H1 (cell line): ENCODE data around the gene NUP210L. TPM values are rescaled to one million over a fixed set of nuclear protein-coding genes. Genes with fewer than 3 reads are reported as not detected.

Experiments
- CTCF ChIA-PET: fragments of 300-600 bp; sonication (Branson Sonifier 250); formaldehyde crosslinking; loops from one replicate; lab custom pipeline; 2021; ENCODE audit not compliant: partially characterized antibody; lab: Charles Lee
- POLR2A ChIA-PET: fragments of 300-600 bp; sonication (Branson Sonifier 250); formaldehyde crosslinking; loops from one replicate; lab custom pipeline; 2021; ENCODE audit warnings: inconsistent platforms; ENCODE audit not compliant: partially characterized antibody; lab: Charles Lee
- DNase-seq, 2 experiments: peaks; one replicate each; pipeline versions ENCODE4 v3.0.0 to v3.0.0-alpha.2; 2010 to 2022; ENCODE audit warnings: low spot score in 2 of 2, low read depth in 1 of 2, mixed read lengths in 1 of 2
- FAIRE-seq: peaks from 2 replicates; lab custom pipeline; 2011; peaks lifted over from hg19 to GRCh38; lab: Jason Lieb, UNC
- H2AFZ ChIP-seq: 2 replicates; pipeline ENCODE4 v1.8.1; 2012; ENCODE audit warnings: low read length, inconsistent platforms
- H2AK5ac ChIP-seq: 2 replicates; pipeline ENCODE4 v1.6.1; 2013; ENCODE audit warnings: low read depth, low read length
- H2BK120ac ChIP-seq: replicated peaks from 2 replicates; pipeline ENCODE3; 2013; ENCODE audit warnings: low read depth, low read length, inconsistent platforms
- H2BK12ac ChIP-seq: 2 replicates; pipeline ENCODE4 v1.6.1; 2013; ENCODE audit warnings: low read depth, low read length
- H2BK15ac ChIP-seq: 2 replicates; pipeline ENCODE4 v1.6.1; 2013; ENCODE audit warnings: low read length
- H2BK20ac ChIP-seq: 2 replicates; pipeline ENCODE4 v1.6.1; 2013; ENCODE audit warnings: low read length
- H2BK5ac ChIP-seq: 2 replicates; pipeline ENCODE4 v1.6.1; 2013; ENCODE audit warnings: low read depth, low read length
- H3K14ac ChIP-seq: 2 replicates; pipeline ENCODE4 v1.6.1; 2013; ENCODE audit warnings: inconsistent platforms; ENCODE audit not compliant: insufficient read length
- H3K18ac ChIP-seq: 2 replicates; pipeline ENCODE4 v1.6.1; 2013; ENCODE audit warnings: low read length; ENCODE audit errors: extremely low read depth
- H3K23ac ChIP-seq: 2 replicates; pipeline ENCODE4 v1.6.1; 2013; ENCODE audit warnings: inconsistent platforms; ENCODE audit not compliant: insufficient read length
- H3K23me2 ChIP-seq: 2 replicates; pipeline ENCODE4 v1.6.1; 2013; ENCODE audit warnings: low read depth, low read length
- H3K27ac ChIP-seq: 2 replicates; pipeline ENCODE4 v1.6.1; 2011; ENCODE audit warnings: low read depth, low read length, inconsistent platforms
- H3K27me3 ChIP-seq, 4 experiments: replicated peaks in 1 of 4; 1 replicate in 1 of 4; 2 replicates in 3 of 4; pipeline versions ENCODE4 v1.6.1 to v1.8.1; 2011 to 2013; ENCODE audit warnings: low read length in 3 of 4, mild to moderate bottlenecking in 3 of 4, inconsistent platforms in 2 of 4, mixed read lengths in 2 of 4, moderate library complexity in 1 of 4; ENCODE audit not compliant: control insufficient read depth in 3 of 4, insufficient read depth in 3 of 4; ENCODE audit errors: extremely low read depth in 1 of 4
- H3K36me3 ChIP-seq, 4 experiments: 2 replicates each; pipeline versions ENCODE4 v1.6.1 to v1.8.1; 2011 to 2013; ENCODE audit warnings: mild to moderate bottlenecking in 4 of 4, low read length in 3 of 4, moderate library complexity in 2 of 4, control low read depth in 1 of 4, inconsistent platforms in 1 of 4; ENCODE audit not compliant: insufficient read depth in 4 of 4, control insufficient read depth in 2 of 4
- H3K4ac ChIP-seq: replicated peaks from 2 replicates; pipeline ENCODE3; 2013; ENCODE audit warnings: low read length, low read depth, mixed read lengths, inconsistent platforms; ENCODE audit not compliant: insufficient read length
- H3K4me1 ChIP-seq, 4 experiments: replicated peaks in 1 of 4; 1 replicate in 1 of 4; 2 replicates in 3 of 4; pipeline versions ENCODE4 v1.6.1 to v1.8.1; 2011 to 2013; ENCODE audit warnings: low read length in 3 of 4, inconsistent platforms in 2 of 4, mixed read lengths in 1 of 4; ENCODE audit not compliant: insufficient read depth in 4 of 4, control insufficient read depth in 3 of 4
- H3K4me2 ChIP-seq, 2 experiments: 2 replicates each; pipeline versions ENCODE4 v1.6.1 to v1.8.1; 2011 to 2013; ENCODE audit warnings: low read depth in 2 of 2, low read length in 2 of 2, control low read depth in 1 of 2, inconsistent platforms in 1 of 2, mild to moderate bottlenecking in 1 of 2; ENCODE audit not compliant: insufficient read depth in 1 of 2
- H3K4me3 ChIP-seq, 4 experiments: fragments of 200-600, 300-600 bp in 1 of 4; sonication (generic), shearing (Covaris generic), sonication (Bioruptor Twin) in 1 of 4; 2 replicates each; pipeline versions ENCODE4 v1.5.1 to v1.8.1; 2011 to 2016; ENCODE audit warnings: low read length in 4 of 4, low read depth in 3 of 4, control low read depth in 2 of 4, inconsistent platforms in 2 of 4, mild to moderate bottlenecking in 2 of 4, mixed read lengths in 1 of 4, moderate library complexity in 1 of 4; ENCODE audit not compliant: insufficient read depth in 2 of 4; ENCODE audit errors: extremely low read depth in 1 of 4
- H3K56ac ChIP-seq: replicated peaks from 2 replicates; pipeline ENCODE3; 2013; ENCODE audit warnings: low read depth, mild to moderate bottlenecking, mixed read lengths, low read length, inconsistent platforms; ENCODE audit not compliant: insufficient read length
- H3K79me1 ChIP-seq: 2 replicates; pipeline ENCODE4 v1.6.1; 2013; ENCODE audit warnings: low read depth, low read length, control low read depth
- H3K79me2 ChIP-seq, 2 experiments: 2 replicates each; pipeline versions ENCODE4 v1.6.1 to v1.8.1; 2012 to 2013; ENCODE audit warnings: low read length in 2 of 2, mild to moderate bottlenecking in 2 of 2, inconsistent platforms in 1 of 2; ENCODE audit not compliant: insufficient read depth in 2 of 2, control insufficient read depth in 1 of 2
- H3K9ac ChIP-seq, 4 experiments: replicated peaks in 1 of 4; 1 replicate in 1 of 4; 2 replicates in 3 of 4; pipeline versions ENCODE4 v1.6.1 to v1.8.1; 2011 to 2013; ENCODE audit warnings: low read depth in 3 of 4, low read length in 3 of 4, control low read depth in 2 of 4, mild to moderate bottlenecking in 2 of 4, moderate library complexity in 2 of 4, inconsistent platforms in 1 of 4; ENCODE audit errors: extremely low read depth in 1 of 4
- H3K9me3 ChIP-seq, 2 experiments: 2 replicates each; pipeline versions ENCODE4 v1.6.1 to v1.8.1; 2012 to 2013; ENCODE audit warnings: mild to moderate bottlenecking in 2 of 2, moderate library complexity in 2 of 2, control low read depth in 1 of 2, inconsistent platforms in 1 of 2, low read depth in 1 of 2, low read length in 1 of 2, mixed read lengths in 1 of 2; ENCODE audit not compliant: insufficient read depth in 2 of 2
- H4K20me1 ChIP-seq, 2 experiments: replicated peaks in 1 of 2; 2 replicates each; pipeline versions ENCODE3 to v1.8.1; 2011 to 2013; ENCODE audit warnings: inconsistent platforms in 2 of 2, low read length in 2 of 2, mild to moderate bottlenecking in 1 of 2; ENCODE audit not compliant: insufficient read depth in 2 of 2, control insufficient read depth in 1 of 2
- H4K5ac ChIP-seq: 2 replicates; pipeline ENCODE4 v1.6.1; 2013; ENCODE audit warnings: low read length, low read depth, mixed read lengths, inconsistent platforms; ENCODE audit not compliant: insufficient read length
- H4K8ac ChIP-seq: 2 replicates; pipeline ENCODE4 v1.8.0; 2013; ENCODE audit warnings: mild to moderate bottlenecking, moderate library complexity, low read length, inconsistent platforms; ENCODE audit not compliant: insufficient read depth; ENCODE audit errors: extremely low read depth
- H4K91ac ChIP-seq: replicated peaks from 2 replicates; pipeline ENCODE3; 2013; ENCODE audit warnings: low read length, mixed read lengths, inconsistent platforms; ENCODE audit not compliant: insufficient read length
- CBX5 ChIP-seq: fragments of 300-800, 300-1000 bp; sonication (generic); IDR thresholded peaks from 2 replicates; pipeline ENCODE4 v1.7.1; 2016; ENCODE audit warnings: antibody characterized with exemption, low read length, low read depth
- GABPA ChIP-seq: IDR thresholded peaks from 2 replicates; pipeline ENCODE4 v1.6.1; 2011; ENCODE audit warnings: mild to moderate bottlenecking, low read length, moderate library complexity, borderline replicate concordance; ENCODE audit not compliant: insufficient read depth
- HDAC6 ChIP-seq: IDR thresholded peaks from one replicate; pipeline ENCODE4 v1.7.1; 2012; ENCODE audit warnings: low read depth, mild to moderate bottlenecking, inconsistent platforms, low read length, moderate library complexity
- KDM1A ChIP-seq: fragments of 200-600, 300-600 bp; sonication (generic); IDR thresholded peaks from 2 replicates; pipeline ENCODE4 v1.7.1; 2016; ENCODE audit warnings: mild to moderate bottlenecking, low read length, borderline replicate concordance
- MAFK ChIP-seq: IDR thresholded peaks from 2 replicates; pipeline ENCODE4 v1.6.1; 2012; ENCODE audit warnings: low read depth, mild to moderate bottlenecking, improper control_type of control experiment, low read length
- POU5F1 ChIP-seq: IDR thresholded peaks from 2 replicates; pipeline ENCODE4 v1.6.1; 2011; ENCODE audit warnings: low read depth, mild to moderate bottlenecking, low read length, moderate library complexity
- SIN3A ChIP-seq, 2 experiments: IDR thresholded peaks in 1 of 2; conservative IDR thresholded peaks in 1 of 2; 2 replicates each; pipeline ENCODE4 v1.6.1; 2011 to 2012; ENCODE audit warnings: low read length in 2 of 2, improper control_type of control experiment in 1 of 2, low read depth in 1 of 2, mild to moderate bottlenecking in 1 of 2
- SIRT6 ChIP-seq: IDR thresholded peaks from one replicate; pipeline ENCODE4 v1.7.1; 2012; ENCODE audit warnings: low read length, inconsistent platforms
- WGBS, 2 experiments: shearing (Covaris generic) in 1 of 2; methylation state at CpG; one replicate each; pipeline versions ENCODE4 v1.1.6 to v1.1.7; 2013 to 2015; ENCODE audit warnings: low lambda C conversion rate in 2 of 2, mixed read lengths in 2 of 2, inconsistent platforms in 1 of 2, low coverage in 1 of 2, missing lambda C conversion rate in 1 of 2; ENCODE audit not compliant: insufficient replicate concordance in 2 of 2, insufficient coverage in 1 of 2, insufficient read length in 1 of 2; ENCODE audit errors: extremely low coverage in 1 of 2, missing lambda C conversion rate in 1 of 2; 5-methylcytosine and 5-hydroxymethylcytosine counted together
- polyA plus RNA-seq, 7 experiments: library from polyadenylated mRNA; depleted of rRNA in 3 of 7; stranded (reverse) in 5 of 7; unstranded in 2 of 7; fragments of >200 nt in 5 of 7; fragments of 200-250 nt in 2 of 7; gene quantifications; 1 replicate in 5 of 7; 2 replicates in 1 of 7; 4 replicates in 1 of 7; pipeline versions ENCODE4 v1.2.1 to v1.2.3, GENCODE V29; 2011 to 2013; ENCODE audit warnings: missing spikeins in 2 of 7, mixed read lengths in 2 of 7
- total RNA-seq: library from RNA; stranded (reverse); fragmentation: NEBNext Ultra II Directional; extraction: Animal tissue kit (Norgen Biotek cat#: 25700); gene quantifications from 2 replicates; pipeline ENCODE4 v1.2.1, GENCODE V29; 2021
- TF ChIP-seq, protein P1 (sequence below): IDR thresholded peaks from 2 replicates; pipeline ENCODE4 v1.6.1; 2012; ENCODE audit warnings: inconsistent platforms

NUP210L gene
- total and polyA plus RNA-seq, 2 of the 8 experiments (the other 6 are each of a cell fraction or from before 2014, with no cell fraction given), result not detected

DNA sequence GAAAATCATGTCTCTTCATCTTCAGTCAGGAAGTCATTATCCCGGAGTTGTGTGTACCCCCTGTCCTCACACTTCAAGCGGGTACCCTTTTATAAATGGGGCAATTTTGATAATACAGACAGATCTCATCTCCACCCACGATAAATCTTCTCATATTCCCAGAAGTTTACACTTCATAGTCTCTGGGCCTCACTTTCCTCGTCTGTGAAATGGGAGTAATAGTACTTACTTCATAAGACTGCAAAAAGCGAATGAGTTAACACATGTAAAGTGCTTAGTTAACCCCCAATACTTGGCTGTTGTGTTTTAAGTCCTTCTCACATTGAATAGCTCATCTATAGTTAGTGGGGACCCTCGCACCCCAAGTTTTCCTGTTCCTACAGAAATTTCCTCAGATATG, 820 bp downstream of the NUP210L start:
- no peaks in the 10 kb centered on the region for H3K79me2 ChIP-seq
- H2BK5ac ChIP-seq, result no peak overlapping the region
- H3K9ac ChIP-seq, result no peak overlapping the region
- H4K91ac ChIP-seq, result no peak overlapping the region
- H3K27me3 ChIP-seq, result no peaks in the 10 kb centered on the region
- WGBS, 2 experiments, result 89% methylated on average over 6 of the region's 6 CpGs; no CpG with 5 or more reads in 1 of the 2 experiments
- no peak overlapping the region for H2BK20ac ChIP-seq
- no peak overlapping the region for H2BK120ac ChIP-seq
- no peak overlapping the region for H4K8ac ChIP-seq
- no peaks in the 10 kb centered on the region; the same call in 1 of the 2 replicates for H3K23me2 ChIP-seq
- H3K18ac ChIP-seq, result no peak overlapping the region
- no peaks in the 10 kb centered on the region for H3K9me3 ChIP-seq
- H3K4me1 ChIP-seq, result peaks cover 0 to 3% (median 0%) of the 10 kb centered on the region in 4 experiments; a peak in 1 of 7 replicates
- no peak overlapping the region for H3K4me2 ChIP-seq
- no peak overlapping the region for H3K4ac ChIP-seq
- no peak overlapping the region for H4K5ac ChIP-seq
- peaks cover 3 to 38% (median 19%) of the 10 kb centered on the region in 4 experiments; a peak in 6 of 8 replicates for H3K36me3 ChIP-seq
- no peak overlapping the region for H2AK5ac ChIP-seq
- H3K4me3 ChIP-seq, result no peak overlapping the region
- no peak for FAIRE-seq
- no peak overlapping the region for H2BK12ac ChIP-seq
- H3K23ac ChIP-seq, result no peak overlapping the region
- no peak overlapping the region for H3K14ac ChIP-seq
- CTCF ChIA-PET, result interaction anchor here (1.6 kb wide), 1 partner anchor 9 kb away, joined by 3 read pairs; no protein-coding TSS in a partner anchor
- peaks cover 0 to 5% of the 10 kb centered on the region in 2 experiments for H4K20me1 ChIP-seq
- no peak overlapping the region for H3K56ac ChIP-seq
- POLR2A ChIA-PET, result interaction anchor here (0.7 to 5.5 kb wide), 7 partner anchors 14 to 163 kb away, joined by 3 to 35 read pairs (median 6); partner anchors contain the start of gene RPS27
- H3K27ac ChIP-seq, result no peak overlapping the region; the same call in 1 of the 2 replicates
- DNase-seq, result no peak
- H3K79me1 ChIP-seq, result no peaks in the 10 kb centered on the region
- TF ChIP-seq, protein P1, sequence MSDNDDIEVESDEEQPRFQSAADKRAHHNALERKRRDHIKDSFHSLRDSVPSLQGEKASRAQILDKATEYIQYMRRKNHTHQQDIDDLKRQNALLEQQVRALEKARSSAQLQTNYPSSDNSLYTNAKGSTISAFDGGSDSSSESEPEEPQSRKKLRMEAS, result no peak
- no peak for TF ChIP-seq MAFK
- TF ChIP-seq CBX5, result no peak
- TF ChIP-seq SIN3A (conservative IDR thresholded peaks at IDR 0.05 in 1 of 2, IDR thresholded peaks at IDR 0.05 in 1 of 2; ENCODE audit: low read depth in 1 of 2, low read length in 2 of 2), result no peak
- TF ChIP-seq POU5F1, result no peak
- no peak for TF ChIP-seq SIRT6
- 0 out of 2 replicates have a peak, but pooled peaks have one; percentile 27 for TF ChIP-seq KDM1A
- no peak for TF ChIP-seq GABPA
- TF ChIP-seq HDAC6, result no peak
- no peak overlapping the region for H2AFZ ChIP-seq
- no peak overlapping the region for H2BK15ac ChIP-seq
